Spleen (tissue), 7 donors: Measurements from ENCODE around the gene GALNT17.

ENCODE experiments used
- POLR2A ChIP-seq, 3 donors: fragments of 450-650 bp; IDR thresholded peaks; one replicate each; pipeline ENCODE4 v1.5.1; 2017; ENCODE audit warnings: antibody characterized with exemption in 3 of 3, mild to moderate bottlenecking in 1 of 3
- POLR2AphosphoS5 ChIP-seq, 3 donors: sonication (generic); formaldehyde crosslinking; IDR thresholded peaks; one replicate each; pipeline ENCODE4 v1.5.1; 2017; ENCODE audit warnings: antibody characterized with exemption in 3 of 3
- TF ChIP-seq, protein P1 (sequence below), 11 experiments: fragments of 200-600 bp in 7 of 11; fragments of 450-650 bp in 4 of 11; sonication (generic) in 4 of 11; IDR thresholded peaks in 8 of 11; conservative IDR thresholded peaks in 3 of 11; 1 replicate in 7 of 11; 2 replicates in 4 of 11; pipeline versions ENCODE4 v1.4.0 to v1.8.0; 2016 to 2021; ENCODE audit warnings: antibody characterized with exemption in 11 of 11, inconsistent platforms in 4 of 11, mild to moderate bottlenecking in 1 of 11
- donor health status: DM: no; HTN: no; CAD: no; lungs with moderate emphysema.
- donor health status: DM: no; HTN: no; CAD: no.
- donor health status: DM: no; HTN: no; CAD: no.

DNA sequence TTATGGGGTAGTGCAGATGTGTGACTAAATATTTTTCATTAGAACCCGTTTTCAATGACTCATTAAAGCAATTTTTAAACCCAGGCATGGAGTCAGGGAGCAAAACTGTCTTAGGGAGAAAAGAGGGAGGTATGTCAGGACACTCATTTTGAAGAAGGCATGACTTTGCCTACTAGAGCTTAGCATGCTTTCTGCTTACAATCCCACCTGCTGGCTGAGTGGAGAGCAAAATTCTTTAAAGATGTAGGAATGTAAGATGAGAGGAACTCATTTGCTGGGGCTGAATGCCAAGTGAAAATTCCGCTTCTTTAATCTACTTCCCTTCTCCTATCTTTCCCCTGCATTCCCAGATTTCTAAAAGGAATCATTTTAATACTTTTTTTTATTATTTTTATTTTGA lies 232.6 kb downstream of the GALNT17 start:
- TF ChIP-seq, protein P1, sequence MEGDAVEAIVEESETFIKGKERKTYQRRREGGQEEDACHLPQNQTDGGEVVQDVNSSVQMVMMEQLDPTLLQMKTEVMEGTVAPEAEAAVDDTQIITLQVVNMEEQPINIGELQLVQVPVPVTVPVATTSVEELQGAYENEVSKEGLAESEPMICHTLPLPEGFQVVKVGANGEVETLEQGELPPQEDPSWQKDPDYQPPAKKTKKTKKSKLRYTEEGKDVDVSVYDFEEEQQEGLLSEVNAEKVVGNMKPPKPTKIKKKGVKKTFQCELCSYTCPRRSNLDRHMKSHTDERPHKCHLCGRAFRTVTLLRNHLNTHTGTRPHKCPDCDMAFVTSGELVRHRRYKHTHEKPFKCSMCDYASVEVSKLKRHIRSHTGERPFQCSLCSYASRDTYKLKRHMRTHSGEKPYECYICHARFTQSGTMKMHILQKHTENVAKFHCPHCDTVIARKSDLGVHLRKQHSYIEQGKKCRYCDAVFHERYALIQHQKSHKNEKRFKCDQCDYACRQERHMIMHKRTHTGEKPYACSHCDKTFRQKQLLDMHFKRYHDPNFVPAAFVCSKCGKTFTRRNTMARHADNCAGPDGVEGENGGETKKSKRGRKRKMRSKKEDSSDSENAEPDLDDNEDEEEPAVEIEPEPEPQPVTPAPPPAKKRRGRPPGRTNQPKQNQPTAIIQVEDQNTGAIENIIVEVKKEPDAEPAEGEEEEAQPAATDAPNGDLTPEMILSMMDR (IDR thresholded peaks at IDR 0.05 in 8 of 11, conservative IDR thresholded peaks at IDR 0.05 in 3 of 11) = no peak
- TF ChIP-seq POLR2A (IDR thresholded peaks at IDR 0.05) (no peak), POLR2AphosphoS5 (IDR thresholded peaks at IDR 0.05) (no peak)
